Mesenchymal stem cell (in vitro differentiated cells and primary cell): ENCODE measurements around the gene RGS1.

ENCODE experiments used
- DNase-seq: peaks from one replicate; pipeline ENCODE4 v3.0.0-alpha.2; 2013
- H2AFZ ChIP-seq: one replicate; pipeline ENCODE4 v1.6.1; 2013; ENCODE audit warnings: low read depth, mild to moderate bottlenecking, control low read depth, inconsistent platforms, low read length, moderate library complexity
- H2AK5ac ChIP-seq: 2 replicates; pipeline ENCODE4 v1.6.1; 2013; ENCODE audit warnings: low read length, moderate library complexity, mild to moderate bottlenecking, inconsistent platforms; ENCODE audit not compliant: severe bottlenecking
- H2BK120ac ChIP-seq: one replicate; pipeline ENCODE4 v1.6.1; 2013; ENCODE audit warnings: low read depth, mild to moderate bottlenecking, inconsistent platforms, low read length, moderate library complexity
- H2BK12ac ChIP-seq, 2 experiments: one replicate each; pipeline ENCODE4 v1.6.1; 2013; ENCODE audit warnings: inconsistent platforms in 2 of 2, low read length in 2 of 2, mild to moderate bottlenecking in 2 of 2, moderate library complexity in 2 of 2, control low read depth in 1 of 2
- H2BK15ac ChIP-seq: one replicate; pipeline ENCODE4 v1.6.1; 2013; ENCODE audit warnings: mild to moderate bottlenecking, low read depth, inconsistent platforms; ENCODE audit not compliant: poor library complexity, severe bottlenecking
- H2BK5ac ChIP-seq: 2 replicates; pipeline ENCODE4 v1.6.1; 2013; ENCODE audit warnings: low read depth, mild to moderate bottlenecking, low read length, control low read depth, inconsistent platforms; ENCODE audit not compliant: poor library complexity, severe bottlenecking
- H3K14ac ChIP-seq, 2 experiments: one replicate each; pipeline ENCODE4 v1.6.1; 2013; ENCODE audit warnings: inconsistent platforms in 2 of 2, low read length in 2 of 2, control low read depth in 1 of 2, mild to moderate bottlenecking in 1 of 2, moderate library complexity in 1 of 2
- H3K18ac ChIP-seq, 2 experiments: one replicate each; pipeline ENCODE4 v1.6.1; 2013; ENCODE audit warnings: inconsistent platforms in 2 of 2, low read length in 2 of 2, control low read depth in 1 of 2, low read depth in 1 of 2, mild to moderate bottlenecking in 1 of 2
- H3K23ac ChIP-seq, 2 experiments: one replicate each; pipeline ENCODE4 v1.6.1; 2013; ENCODE audit warnings: inconsistent platforms in 2 of 2, low read length in 2 of 2, mild to moderate bottlenecking in 2 of 2, moderate library complexity in 2 of 2, control low read depth in 1 of 2
- H3K27ac ChIP-seq: 2 replicates; pipeline ENCODE4 v1.5.1; 2013; ENCODE audit warnings: mild to moderate bottlenecking, moderate library complexity, low read length, control low read depth, inconsistent platforms; ENCODE audit not compliant: poor library complexity, severe bottlenecking
- H3K27me3 ChIP-seq, 2 experiments: 2 replicates each; pipeline versions ENCODE4 v1.6.1 to v1.7.0; 2013; ENCODE audit warnings: low read length in 2 of 2, mild to moderate bottlenecking in 2 of 2, moderate library complexity in 2 of 2, control low read depth in 1 of 2, inconsistent platforms in 1 of 2; ENCODE audit not compliant: control insufficient read depth in 1 of 2, insufficient read depth in 1 of 2
- H3K36me3 ChIP-seq, 2 experiments: 2 replicates each; pipeline versions ENCODE4 v1.6.1 to v1.7.0; 2013; ENCODE audit warnings: low read length in 2 of 2, control low read depth in 1 of 2, inconsistent platforms in 1 of 2, low read depth in 1 of 2, mild to moderate bottlenecking in 1 of 2; ENCODE audit not compliant: insufficient read depth in 2 of 2, control insufficient read depth in 1 of 2
- H3K4ac ChIP-seq, 2 experiments: one replicate each; pipeline ENCODE4 v1.6.1; 2013; ENCODE audit warnings: inconsistent platforms in 2 of 2, low read length in 2 of 2, mild to moderate bottlenecking in 2 of 2, moderate library complexity in 2 of 2, control low read depth in 1 of 2, low read depth in 1 of 2
- H3K4me1 ChIP-seq: 2 replicates; pipeline ENCODE4 v1.6.1; 2013; ENCODE audit warnings: low read depth, low read length, control low read depth; ENCODE audit not compliant: control insufficient read depth, insufficient read depth
- H3K4me2 ChIP-seq: 2 replicates; pipeline ENCODE4 v1.6.1; 2013; ENCODE audit warnings: low read length, mild to moderate bottlenecking, inconsistent platforms; ENCODE audit not compliant: poor library complexity, severe bottlenecking
- H3K4me3 ChIP-seq, 2 experiments: 2 replicates each; pipeline versions ENCODE4 v1.5.1 to v1.7.0; 2013; ENCODE audit warnings: low read length in 2 of 2, mild to moderate bottlenecking in 2 of 2, control low read depth in 1 of 2, low read depth in 1 of 2; ENCODE audit not compliant: insufficient read depth in 1 of 2
- H3K79me1 ChIP-seq: replicated peaks from 2 replicates; pipeline ENCODE4 v1.6.1; 2013; ENCODE audit warnings: mild to moderate bottlenecking, control low read depth, low read length, inconsistent platforms; ENCODE audit not compliant: poor library complexity, severe bottlenecking
- H3K9ac ChIP-seq: 2 replicates; pipeline ENCODE4 v1.7.0; 2013; ENCODE audit warnings: mild to moderate bottlenecking, low read length, moderate library complexity
- H3K9me3 ChIP-seq: 2 replicates; pipeline ENCODE4 v1.7.0; 2013; ENCODE audit warnings: mild to moderate bottlenecking, low read length; ENCODE audit not compliant: control insufficient read depth
- H4K8ac ChIP-seq: one replicate; pipeline ENCODE4 v1.6.1; 2013; ENCODE audit warnings: inconsistent platforms, mild to moderate bottlenecking, low read length, moderate library complexity
- H4K91ac ChIP-seq: one replicate; pipeline ENCODE4 v1.6.1; 2013; ENCODE audit warnings: mild to moderate bottlenecking, low read length, inconsistent platforms
- WGBS: methylation state at CpG from one replicate; pipeline ENCODE4 v1.1.7; 2013; ENCODE audit warnings: mixed read lengths; 5-methylcytosine and 5-hydroxymethylcytosine counted together

Gene RGS1

DNA sequence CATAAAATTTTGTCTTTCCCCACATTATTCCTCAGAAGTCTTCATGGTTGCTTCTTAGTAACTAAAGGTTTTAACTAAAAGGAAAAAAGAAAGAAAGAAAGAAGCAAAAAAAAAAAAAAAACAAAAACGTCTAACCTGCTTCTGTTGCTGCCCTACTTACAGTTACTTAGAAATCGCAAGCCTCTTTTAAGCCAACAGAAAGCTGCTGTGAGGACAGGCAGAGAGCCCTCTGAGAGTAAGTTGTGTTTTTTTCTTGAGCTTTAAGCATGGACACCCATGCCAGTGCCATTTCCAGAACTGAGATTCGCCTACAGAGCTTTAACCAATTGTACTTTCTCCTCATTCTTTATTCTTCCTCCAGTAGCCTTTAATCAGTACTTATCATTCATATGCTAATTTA, 25.6 kb upstream of the RGS1 start:
- H2AK5ac ChIP-seq: no peak overlapping the region
- no peak overlapping the region for H3K14ac ChIP-seq
- no peak overlapping the region for H4K91ac ChIP-seq
- no peak for DNase-seq
- H2BK5ac ChIP-seq: no peak overlapping the region
- no peaks in the 10 kb centered on the region for H3K27me3 ChIP-seq
- H2AFZ ChIP-seq: no peak overlapping the region
- peak overlapping the region; percentile 71 for H3K9ac ChIP-seq
- peak overlapping the region in 1 of 2 experiments; percentile 86 for H2BK12ac ChIP-seq
- H3K4me1 ChIP-seq: peaks cover 3% of the 10 kb centered on the region
- WGBS: 100% methylated on average over 2 of the region's 3 CpGs
- H3K18ac ChIP-seq: peak overlapping the region in 1 of 2 experiments; percentile 21
- H4K8ac ChIP-seq: no peak overlapping the region
- H3K4ac ChIP-seq: no peak overlapping the region
- H3K36me3 ChIP-seq: no peaks in the 10 kb centered on the region
- H3K27ac ChIP-seq: no peak overlapping the region
- H2BK15ac ChIP-seq: no peak overlapping the region
- no peak overlapping the region for H3K23ac ChIP-seq
- H2BK120ac ChIP-seq: peak overlapping the region; percentile 2
- no peaks in the 10 kb centered on the region for H3K79me1 ChIP-seq
- no peak overlapping the region for H3K4me3 ChIP-seq
- H3K9me3 ChIP-seq: no peaks in the 10 kb centered on the region
- H3K4me2 ChIP-seq: no peak overlapping the region

DNA sequence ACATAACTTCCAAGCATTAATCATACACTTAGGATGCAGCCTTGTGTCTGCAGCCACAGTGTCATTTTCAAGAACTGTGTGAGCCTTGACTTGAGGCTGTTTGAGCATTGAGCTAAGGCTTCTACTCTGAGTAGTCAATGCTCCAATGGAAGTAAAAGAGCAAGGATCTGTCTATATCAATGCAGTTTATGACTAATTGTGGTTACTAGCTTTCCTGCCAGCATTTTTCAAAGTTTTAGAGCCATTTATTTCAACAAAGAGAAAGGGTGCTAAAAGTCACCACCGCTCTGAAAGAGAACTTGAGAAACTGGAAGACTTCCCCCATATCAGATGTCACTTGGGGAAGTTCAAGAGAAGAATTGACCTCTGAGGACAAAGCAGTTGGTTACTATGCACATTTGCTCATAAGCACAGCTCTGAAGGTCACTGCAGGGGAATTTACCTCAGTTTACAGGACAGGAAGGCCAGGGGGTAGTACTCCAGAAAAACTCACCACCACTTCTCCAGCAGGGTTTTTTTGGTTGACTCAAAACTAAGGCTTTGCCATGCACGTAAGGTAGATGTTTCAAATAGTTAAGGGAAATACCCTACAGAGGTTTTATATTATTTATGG, 24.5 kb upstream of the RGS1 start:
- H2AFZ ChIP-seq: no peak overlapping the region
- no peak overlapping the region for H2BK5ac ChIP-seq
- no peak overlapping the region for H2BK120ac ChIP-seq
- H3K4me3 ChIP-seq: no peak overlapping the region
- no peaks in the 10 kb centered on the region for H3K36me3 ChIP-seq
- H3K14ac ChIP-seq: no peak overlapping the region
- H2BK12ac ChIP-seq: no peak overlapping the region
- H4K8ac ChIP-seq: no peak overlapping the region
- no peaks in the 10 kb centered on the region for H3K79me1 ChIP-seq
- peak overlapping the region; percentile 22 for H3K27ac ChIP-seq
- H3K4ac ChIP-seq: peak overlapping the region; percentile 29 to 67
- H3K23ac ChIP-seq: no peak overlapping the region
- H3K27me3 ChIP-seq: no peaks in the 10 kb centered on the region
- H3K4me1 ChIP-seq: peaks cover 3% of the 10 kb centered on the region
- DNase-seq: peak; percentile 87
- peak overlapping the region; percentile 71 for H3K9ac ChIP-seq
- H3K4me2 ChIP-seq: no peak overlapping the region
- 18% methylated on average over 1 of the region's 2 CpGs for WGBS
- no peak overlapping the region for H2AK5ac ChIP-seq
- H3K9me3 ChIP-seq: no peaks in the 10 kb centered on the region
- H2BK15ac ChIP-seq: no peak overlapping the region
- H3K18ac ChIP-seq: peak overlapping the region in 1 of 2 experiments; percentile 61
- H4K91ac ChIP-seq: no peak overlapping the region

DNA sequence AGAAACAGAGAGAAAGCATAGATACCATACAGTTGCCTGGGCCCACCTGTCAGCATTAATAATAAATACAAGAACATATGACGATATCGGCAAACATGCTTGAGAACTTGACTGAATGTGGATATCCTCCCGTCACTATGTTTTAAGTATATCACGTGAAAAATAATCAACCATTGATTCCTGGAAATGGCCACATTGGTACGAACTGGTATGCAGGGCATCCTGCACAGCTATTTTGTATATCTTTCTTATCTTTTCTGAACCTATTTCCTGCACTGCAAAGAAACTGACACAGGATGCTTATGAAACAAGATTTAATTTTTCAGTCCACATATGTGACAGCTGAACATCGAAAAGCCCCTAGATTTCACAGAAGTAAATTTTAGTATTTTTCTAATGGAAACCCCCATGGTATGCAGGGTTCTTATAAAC, 22.8 kb upstream of the RGS1 start:
- no peak overlapping the region for H3K4me3 ChIP-seq
- no peaks in the 10 kb centered on the region for H3K36me3 ChIP-seq
- H4K8ac ChIP-seq: no peak overlapping the region
- H3K4me1 ChIP-seq: peaks cover 5% of the 10 kb centered on the region
- no peak overlapping the region for H2BK5ac ChIP-seq
- H3K79me1 ChIP-seq: no peaks in the 10 kb centered on the region
- 88% methylated on average over 5 of the region's 6 CpGs for WGBS
- no peak overlapping the region for H3K4ac ChIP-seq
- no peak overlapping the region for H2AK5ac ChIP-seq
- no peak overlapping the region for H2AFZ ChIP-seq
- H2BK120ac ChIP-seq: no peak overlapping the region
- no peak overlapping the region for H2BK15ac ChIP-seq
- no peak for DNase-seq
- H3K9me3 ChIP-seq: no peaks in the 10 kb centered on the region
- no peak overlapping the region for H3K27ac ChIP-seq
- no peaks in the 10 kb centered on the region for H3K27me3 ChIP-seq
- peak overlapping the region; percentile 54 for H3K9ac ChIP-seq
- no peak overlapping the region for H3K23ac ChIP-seq
- no peak overlapping the region for H3K4me2 ChIP-seq
- no peak overlapping the region for H3K14ac ChIP-seq
- H4K91ac ChIP-seq: no peak overlapping the region
- no peak overlapping the region for H2BK12ac ChIP-seq
- H3K18ac ChIP-seq: no peak overlapping the region

DNA sequence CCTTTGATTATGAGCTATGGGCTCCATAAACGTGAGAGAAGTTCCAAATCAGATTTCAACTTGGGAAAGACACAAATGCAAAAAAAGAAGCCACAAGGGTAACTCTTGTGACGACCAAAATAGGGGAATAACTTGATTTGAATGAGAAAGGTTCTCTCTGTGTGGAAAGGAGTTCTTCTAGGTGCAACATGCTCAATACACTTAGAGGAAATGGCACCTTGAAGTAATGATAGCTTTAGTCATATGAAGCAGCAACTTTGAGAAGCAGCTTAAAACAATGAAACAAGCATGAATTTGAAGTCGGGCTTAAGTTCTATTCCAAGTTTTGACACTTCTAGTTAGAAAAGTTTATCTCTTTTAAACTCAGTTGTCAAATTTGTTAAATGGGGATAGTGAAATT, 21.8 kb upstream of the RGS1 start:
- H3K14ac ChIP-seq: no peak overlapping the region
- no peak overlapping the region for H4K8ac ChIP-seq
- no peaks in the 10 kb centered on the region for H3K27me3 ChIP-seq
- H3K4me1 ChIP-seq: peaks cover 5% of the 10 kb centered on the region
- H3K79me1 ChIP-seq: no peaks in the 10 kb centered on the region
- H3K9ac ChIP-seq: peak overlapping the region; percentile 54
- H3K36me3 ChIP-seq: no peaks in the 10 kb centered on the region
- no peak overlapping the region for H4K91ac ChIP-seq
- no peak overlapping the region for H2BK120ac ChIP-seq
- no peak overlapping the region for H3K4me2 ChIP-seq
- H3K18ac ChIP-seq: no peak overlapping the region
- H3K27ac ChIP-seq: no peak overlapping the region
- no peak overlapping the region for H2BK5ac ChIP-seq
- no peak overlapping the region for H2AFZ ChIP-seq
- H2AK5ac ChIP-seq: no peak overlapping the region
- no peak overlapping the region for H3K4me3 ChIP-seq
- no peak for DNase-seq
- no peak overlapping the region for H3K23ac ChIP-seq
- no peak overlapping the region for H2BK15ac ChIP-seq
- WGBS: 79% methylated on average over 3 of the region's 3 CpGs
- no peak overlapping the region for H3K4ac ChIP-seq
- H3K9me3 ChIP-seq: no peaks in the 10 kb centered on the region
- no peak overlapping the region for H2BK12ac ChIP-seq
